GM18868 (cell line): ENCODE measurements around the gene SLC2A5.

Source experiments
- ATAC-seq: cut with Tn5 transposase; IDR thresholded peaks from one replicate; pipeline ENCODE4 v1.9.1; 2021; ENCODE audit warnings: mild to moderate bottlenecking, moderate library complexity; ENCODE audit not compliant: unreplicated experiment

Gene SLC2A5

DNA sequence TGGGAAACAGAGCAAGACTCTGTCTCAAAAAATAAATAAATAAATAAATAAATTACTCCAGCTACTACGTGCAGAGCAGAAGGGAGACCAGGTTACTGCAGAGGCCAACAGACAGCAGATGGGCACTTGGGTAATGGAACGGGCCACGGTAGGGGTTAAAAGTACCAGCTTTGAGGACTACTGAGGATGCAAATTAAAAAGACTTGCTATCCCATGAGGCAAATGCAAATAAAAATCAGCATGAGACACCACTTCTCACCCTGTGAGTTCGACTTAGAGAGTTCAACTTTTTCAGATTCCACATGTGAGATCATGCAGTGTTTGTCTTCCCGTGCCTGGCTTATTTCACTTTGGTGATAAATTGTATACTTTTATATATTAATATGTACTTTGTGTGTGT is 6.6 kb downstream of the SLC2A5 start:
- ATAC-seq = no peak

DNA sequence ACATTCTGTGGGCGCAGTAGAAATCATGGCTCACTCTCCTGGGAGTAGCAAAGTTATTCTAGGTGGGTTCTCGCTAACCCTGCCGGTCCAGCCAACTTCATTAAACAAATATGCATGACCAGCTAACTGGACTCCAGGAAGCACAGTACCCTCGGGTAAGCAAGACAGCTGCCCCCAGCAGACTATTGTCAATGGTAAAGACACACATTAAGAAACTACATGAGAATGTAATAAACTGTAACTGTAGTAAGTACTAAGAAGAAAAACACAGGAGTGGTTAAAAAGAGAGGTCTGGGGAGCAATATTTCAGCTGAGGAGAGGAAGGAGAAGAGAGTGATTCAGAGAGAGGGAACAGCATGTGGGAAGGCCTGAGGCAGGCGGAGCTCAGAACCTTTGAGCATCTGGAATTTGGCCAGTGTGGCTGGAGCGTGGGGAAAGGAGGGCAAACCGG is 7.4 kb downstream of the SLC2A5 start:
- no peak for ATAC-seq

DNA sequence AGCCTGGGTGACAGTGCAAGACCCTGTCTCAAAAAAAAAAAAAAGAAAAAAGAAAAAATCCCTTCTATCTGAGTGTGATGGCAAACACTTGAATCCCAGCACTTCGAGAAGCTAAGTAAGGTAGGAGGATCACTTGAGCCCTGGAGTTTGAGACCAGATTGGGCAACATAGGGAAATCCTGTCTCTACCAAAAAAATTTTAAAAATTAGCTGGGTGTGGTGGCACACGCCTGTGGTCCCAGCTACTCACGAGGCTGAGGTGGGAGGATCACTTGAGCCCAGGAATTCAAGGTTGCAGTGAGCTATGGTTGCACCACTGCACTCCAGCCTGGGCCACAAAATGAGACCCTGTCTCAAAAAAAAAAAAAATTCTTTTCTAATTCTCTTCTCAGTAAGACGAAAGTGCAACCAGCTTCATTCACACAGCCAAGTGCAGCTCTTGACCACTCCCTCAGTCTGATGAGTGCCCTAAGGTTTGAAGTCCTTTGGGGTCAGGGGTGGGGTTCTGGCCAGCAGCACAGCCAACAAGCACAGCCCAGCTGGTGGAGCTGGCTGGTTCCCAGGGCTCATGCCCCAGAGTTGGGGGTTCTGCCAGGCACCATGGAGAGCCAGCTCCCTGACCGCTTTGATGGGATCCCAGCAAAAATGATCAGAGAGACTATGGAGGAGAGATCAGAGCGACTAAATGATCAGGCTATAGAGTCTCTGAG is 8.0 kb downstream of the SLC2A5 start:
- no peak for ATAC-seq

DNA sequence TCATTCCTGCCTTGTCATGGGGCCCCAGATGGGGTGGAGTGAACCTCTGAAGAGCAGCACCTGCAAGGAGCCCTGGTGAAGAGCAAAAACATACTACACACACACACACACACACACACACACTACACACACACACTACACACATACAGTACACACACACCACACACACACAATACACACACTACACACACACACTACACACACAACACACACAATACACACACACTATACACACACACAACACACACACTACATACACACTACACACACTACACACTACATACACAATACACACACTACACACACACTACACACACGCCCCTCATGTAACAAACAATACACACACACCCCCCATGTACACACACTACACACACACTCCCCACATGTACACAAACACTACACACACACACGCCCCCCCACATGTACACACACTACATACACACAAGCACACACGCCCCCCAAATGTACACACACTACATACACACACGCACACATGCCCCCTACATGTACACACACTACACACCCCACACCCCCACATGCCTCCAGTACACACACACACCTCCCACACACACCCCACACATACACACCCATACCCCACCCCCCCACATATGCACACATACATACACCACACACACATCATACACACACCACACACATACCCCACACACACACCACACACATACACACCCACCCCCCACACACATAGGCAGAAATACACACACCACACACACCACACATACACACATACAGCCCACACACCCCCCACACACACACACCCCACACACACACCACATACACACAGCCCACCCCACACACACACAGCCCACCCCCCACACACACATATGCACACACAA is 9.3 kb downstream of the SLC2A5 start:
- no peak for ATAC-seq

DNA sequence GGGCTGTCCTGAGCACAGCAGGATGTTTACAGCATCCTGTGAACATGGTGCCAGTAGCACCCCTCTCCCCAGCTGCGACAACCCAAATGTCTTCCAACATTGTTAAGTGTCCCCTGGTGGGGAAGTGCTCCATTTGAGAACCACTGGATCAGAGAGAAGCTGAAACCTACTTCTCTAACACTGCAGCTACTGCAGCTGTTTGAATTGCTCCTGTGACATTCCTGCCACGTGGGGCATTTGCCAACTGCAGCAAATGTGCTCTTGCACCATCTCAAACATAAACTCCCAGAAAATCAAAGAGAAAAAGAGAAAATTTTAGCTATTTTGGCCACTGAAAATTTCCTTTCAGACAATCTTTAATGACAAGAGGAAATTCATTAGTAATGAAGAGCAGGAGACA is 11.0 kb downstream of the SLC2A5 start:
- no peak for ATAC-seq

DNA sequence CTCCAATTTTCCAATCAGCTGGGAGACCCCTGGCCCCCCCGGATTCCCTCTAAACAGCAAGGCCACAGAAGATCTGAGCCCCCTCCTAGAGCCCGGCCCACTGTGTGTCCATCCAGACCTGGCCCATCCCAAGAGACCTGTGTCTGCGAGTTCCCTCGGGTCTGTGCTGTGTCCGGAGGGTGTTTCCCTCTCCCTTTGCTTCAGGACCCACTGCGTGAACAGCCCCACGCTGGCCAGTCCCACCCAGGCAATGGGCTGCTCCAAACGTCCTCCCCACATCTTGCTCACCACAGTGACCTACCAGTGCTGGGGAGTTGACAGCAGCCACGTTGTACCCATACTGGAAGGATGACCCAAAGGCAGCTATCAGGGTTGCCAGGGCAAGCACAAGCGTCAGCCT is 11.6 kb downstream of the SLC2A5 start:
- no peak for ATAC-seq

DNA sequence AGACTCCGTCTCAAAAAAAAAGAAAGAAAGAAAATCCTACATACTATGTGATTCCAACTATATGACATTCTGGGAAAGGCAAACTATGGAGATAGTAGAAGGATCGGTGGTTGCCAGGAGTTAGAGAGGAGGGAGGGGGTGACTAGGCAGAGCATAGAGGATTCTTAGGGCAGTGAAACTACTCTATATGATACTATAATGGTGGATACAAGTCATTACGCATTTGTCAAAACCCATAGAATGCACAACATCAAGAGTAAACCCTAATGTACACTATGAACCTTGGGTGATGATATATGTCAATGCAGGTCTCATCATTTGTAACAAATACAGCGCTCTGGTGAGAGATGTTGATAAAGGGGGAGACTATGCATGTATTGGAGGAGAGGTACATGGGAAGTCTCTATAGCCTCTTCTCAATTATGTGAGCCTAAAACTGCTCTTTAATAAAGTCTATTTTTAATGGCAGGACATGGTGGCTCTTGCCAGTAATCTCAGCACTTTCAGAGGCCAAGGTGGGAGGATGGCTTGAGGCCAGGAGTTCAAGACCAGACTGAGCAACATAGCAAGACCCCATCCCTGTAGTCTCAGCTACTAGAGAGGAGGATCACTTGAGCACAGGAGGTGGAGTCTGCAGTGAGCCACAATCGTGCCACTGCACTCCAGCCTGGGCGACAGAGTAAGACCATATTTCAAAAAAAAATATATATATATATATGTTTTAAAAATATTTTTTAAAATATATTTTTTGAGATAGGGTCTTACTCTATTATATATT is 17.0 kb downstream of the SLC2A5 start:
- ATAC-seq = no peak

DNA sequence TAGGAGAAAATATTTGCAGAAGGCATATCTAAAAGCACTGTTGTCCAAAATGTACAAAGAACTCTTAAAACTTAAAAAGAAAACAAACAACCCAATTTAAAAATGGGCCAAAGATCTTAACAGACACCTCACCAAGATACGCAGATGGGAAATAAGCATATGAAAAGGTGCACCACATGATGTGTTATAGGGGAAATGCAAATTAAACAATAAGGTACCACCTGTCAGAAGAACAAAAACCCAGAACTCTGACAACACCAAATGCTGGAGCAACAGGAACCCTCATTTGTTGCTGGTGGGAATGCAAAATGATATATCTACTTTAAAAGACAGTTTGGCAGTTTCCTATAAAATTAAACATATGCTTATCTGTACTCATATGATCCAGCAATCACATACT is 18.1 kb downstream of the SLC2A5 start:
- ATAC-seq = no peak

DNA sequence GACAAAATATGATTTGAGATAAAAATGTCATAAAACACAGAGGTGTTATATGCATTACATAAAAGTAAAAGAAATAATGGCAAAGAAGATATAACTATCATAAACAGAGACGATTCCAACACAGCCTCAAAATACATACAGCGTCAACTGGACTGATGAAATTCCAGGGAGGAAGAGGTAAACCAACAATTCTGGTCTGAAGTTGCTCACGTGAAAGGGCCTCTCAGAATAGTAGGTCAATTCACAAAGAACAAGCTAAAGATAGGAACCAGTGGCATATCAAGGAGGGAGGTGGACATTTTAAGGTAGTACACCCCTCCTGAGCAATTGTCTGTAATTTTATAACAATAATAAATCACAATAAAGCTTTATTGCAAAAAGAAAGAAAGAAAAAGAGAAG is 18.6 kb downstream of the SLC2A5 start:
- no peak for ATAC-seq

DNA sequence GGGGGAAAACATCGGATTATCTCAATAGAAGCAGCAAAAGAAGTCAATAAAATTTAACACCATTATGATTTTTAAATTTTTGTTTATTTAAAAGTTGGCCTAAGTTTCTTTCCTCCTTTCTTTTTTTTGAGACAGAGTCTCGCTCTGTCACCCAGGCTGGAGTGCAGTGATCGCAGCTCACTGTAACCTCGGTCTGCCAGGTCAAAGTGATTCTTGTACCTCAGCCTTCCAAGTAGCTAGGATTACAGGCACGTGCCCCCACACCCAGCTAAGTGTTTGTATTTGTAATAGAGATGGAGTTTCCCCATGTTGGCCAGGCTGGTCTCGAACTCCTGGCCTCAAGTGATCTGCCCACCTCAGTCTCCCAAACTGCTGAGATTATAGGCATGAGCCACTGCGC is 20.9 kb downstream of the SLC2A5 start:
- no peak for ATAC-seq

DNA sequence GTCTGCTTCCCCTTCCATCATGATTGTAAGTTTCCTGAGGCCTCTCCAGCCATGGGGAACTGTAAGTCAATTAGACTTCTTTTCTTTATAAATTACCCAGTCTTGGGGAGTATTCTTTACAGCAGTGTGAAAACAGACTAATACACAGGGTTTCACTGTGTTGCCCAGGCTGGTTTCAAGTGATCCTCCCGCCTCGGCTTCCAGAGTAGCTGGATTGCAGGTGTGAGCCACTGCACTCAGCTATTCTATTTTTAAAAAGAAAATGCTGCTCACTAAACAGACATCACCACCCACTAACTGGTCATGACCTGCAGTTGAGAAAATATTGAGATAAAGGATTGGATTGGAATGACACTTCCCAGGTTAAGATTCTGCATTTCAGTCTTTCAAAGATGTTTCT is 22.4 kb downstream of the SLC2A5 start:
- ATAC-seq = no peak

DNA sequence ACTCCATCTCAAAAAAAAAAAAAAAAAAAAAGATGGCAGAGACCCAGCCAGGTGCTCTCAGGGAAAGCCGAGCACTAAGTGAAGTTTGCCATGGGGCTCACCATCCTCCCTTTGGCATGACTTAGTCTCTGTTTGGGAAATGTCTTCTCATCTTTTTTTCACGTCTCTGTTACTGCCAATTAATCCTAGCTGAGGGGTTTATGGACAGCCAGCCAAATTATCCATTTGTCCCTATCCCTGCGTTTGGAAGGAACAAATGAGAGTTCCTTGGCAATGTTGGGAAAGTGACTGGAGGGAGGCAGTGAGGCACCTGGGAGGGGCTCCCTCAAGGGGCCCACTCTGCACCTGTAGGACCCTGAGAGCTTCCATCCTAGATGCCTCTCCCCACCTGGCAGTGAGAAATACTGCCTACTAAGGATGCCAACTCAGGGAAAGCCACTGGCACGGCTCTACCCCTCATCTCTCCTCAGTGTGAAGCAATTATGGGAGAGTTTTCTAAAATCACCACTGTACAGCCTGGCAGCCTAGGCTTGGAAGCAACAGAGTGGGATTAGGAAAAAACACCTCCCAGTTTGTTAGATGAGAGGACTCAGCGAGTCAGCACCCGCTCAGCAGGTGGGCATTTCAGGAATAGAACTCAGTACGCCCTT is 23.4 kb downstream of the SLC2A5 start:
- ATAC-seq = no peak

DNA sequence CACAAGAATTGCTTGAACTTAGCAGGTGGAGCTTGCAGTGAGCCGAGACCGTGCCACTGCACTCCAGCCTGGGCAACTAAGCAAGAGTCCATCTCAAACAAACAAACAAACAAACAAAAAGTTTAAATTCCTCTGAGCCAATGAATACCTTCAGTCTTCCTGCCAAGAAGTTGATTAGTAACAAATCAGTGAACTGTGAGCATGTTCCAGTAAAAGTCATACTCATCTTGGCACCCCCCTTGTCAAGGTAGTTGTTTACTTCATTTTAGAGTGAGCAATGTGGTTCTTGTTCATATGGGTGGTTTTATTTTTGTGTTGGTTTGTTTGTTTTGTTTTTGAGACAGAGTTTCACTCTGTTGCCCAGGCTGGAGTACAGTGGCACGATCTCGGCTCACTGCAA is 25.2 kb downstream of the SLC2A5 start:
- ATAC-seq = no peak

DNA sequence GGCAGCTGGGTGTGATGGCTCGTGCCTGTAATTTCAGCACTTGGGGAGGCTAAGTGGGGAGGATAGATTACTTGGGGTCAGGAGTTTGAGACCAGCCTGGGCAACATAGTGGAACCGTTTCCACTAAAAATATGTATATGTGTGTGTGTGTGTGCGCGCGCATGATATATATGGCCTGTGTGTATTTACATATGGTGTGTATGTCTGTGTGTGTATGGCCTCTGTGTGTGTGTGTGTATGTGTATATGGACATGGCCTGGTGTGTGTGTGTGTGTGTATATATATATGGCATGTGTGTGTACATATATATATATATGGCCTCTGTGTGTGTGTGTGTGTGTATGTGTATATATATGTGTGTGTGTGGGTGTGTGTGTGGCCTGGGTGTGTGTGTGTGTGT is 27.2 kb downstream of the SLC2A5 start:
- ATAC-seq = no peak

DNA sequence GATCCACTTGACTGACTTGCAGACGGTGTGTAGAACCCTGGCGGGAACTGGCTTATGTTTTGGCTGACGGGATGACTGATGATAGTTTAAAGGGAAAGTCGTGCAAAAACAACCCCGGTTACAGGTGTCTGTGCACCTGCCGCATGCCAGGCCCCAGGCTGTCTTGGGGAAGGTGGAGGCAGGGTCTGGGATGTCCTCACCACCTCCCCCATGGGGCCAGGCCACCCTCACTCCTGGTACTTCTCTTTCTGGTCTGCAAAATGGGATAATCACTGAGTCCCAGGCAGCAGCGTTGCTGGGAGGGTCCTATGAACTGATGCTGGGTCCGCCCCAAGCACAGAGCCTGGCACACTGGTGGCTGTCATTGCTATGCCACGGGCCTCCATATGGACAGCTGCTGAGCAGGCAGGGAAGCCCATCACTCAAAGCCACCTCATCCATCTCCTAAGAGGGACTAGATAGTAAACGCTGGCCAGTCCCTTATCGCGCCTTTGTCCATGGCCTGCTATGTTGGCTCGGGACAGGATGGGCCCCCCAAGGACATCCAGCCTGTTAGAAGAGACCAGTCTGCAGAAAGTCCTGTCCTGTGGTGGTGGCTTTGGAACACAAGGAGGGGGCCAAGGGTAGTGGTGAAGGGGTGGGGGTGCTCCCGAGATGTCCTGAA is 28.2 kb downstream of the SLC2A5 start:
- no peak for ATAC-seq

DNA sequence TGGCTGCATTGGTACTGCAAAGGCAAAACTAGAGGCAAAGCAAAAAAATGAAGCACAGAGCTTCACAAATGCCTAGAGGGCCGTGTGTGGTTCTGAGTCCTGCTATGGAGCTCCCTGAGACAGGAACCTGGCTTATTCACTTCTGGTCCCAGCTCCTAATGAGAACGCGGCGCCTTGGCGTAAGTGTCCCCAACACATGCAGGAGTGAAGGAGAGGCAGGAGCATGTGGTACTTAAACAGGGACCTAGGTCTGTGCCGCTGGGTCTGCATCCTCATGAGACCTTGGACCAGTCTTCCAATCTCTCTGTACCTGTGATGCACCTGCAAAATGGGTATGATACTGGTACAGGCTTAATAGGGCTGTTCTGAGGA is 28.8 kb downstream of the SLC2A5 start:
- no peak for ATAC-seq

DNA sequence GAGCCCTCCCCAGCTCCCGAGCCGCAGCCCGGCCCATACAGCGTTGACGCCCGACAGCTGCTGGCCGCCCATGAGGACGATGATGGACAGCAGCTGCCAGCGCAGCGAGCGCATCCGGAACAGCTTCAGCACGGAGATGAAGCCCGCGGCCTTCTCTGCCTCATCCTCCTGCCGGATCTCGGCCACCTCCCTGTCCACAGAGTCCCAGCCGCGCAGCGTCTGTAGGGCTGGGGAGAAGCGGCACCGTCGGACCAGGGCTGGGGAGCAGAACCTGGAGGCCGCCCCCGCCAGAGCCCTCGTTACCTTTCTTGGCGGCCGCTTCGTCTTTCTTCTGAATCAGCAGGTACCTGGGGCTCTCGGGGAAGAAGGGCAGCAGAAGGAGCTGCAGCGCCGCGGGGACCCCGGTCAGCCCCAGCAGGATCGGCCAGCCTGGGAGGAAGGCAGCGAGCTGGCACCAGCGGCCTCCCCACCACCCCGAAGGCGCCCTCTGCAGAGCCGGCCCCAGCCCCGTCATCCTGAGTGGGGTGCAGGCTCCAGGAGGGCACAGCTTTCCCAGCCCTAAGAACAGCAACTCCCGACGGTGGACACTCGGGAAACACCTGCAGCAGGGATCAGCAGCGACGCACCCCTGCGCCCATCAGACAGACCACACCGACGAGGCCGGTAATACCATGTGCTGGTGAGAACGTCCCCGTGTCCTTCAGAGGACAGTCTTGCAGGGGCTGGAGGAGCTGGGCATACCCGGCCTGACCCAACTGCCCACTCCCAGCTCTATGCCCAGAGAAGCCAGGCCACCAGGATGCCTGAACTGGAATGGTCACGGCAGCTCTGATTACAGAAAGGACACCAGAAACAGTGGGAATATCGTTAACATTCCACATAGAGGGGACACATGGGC is 29.4 kb downstream of the SLC2A5 start:
- no peak for ATAC-seq

DNA sequence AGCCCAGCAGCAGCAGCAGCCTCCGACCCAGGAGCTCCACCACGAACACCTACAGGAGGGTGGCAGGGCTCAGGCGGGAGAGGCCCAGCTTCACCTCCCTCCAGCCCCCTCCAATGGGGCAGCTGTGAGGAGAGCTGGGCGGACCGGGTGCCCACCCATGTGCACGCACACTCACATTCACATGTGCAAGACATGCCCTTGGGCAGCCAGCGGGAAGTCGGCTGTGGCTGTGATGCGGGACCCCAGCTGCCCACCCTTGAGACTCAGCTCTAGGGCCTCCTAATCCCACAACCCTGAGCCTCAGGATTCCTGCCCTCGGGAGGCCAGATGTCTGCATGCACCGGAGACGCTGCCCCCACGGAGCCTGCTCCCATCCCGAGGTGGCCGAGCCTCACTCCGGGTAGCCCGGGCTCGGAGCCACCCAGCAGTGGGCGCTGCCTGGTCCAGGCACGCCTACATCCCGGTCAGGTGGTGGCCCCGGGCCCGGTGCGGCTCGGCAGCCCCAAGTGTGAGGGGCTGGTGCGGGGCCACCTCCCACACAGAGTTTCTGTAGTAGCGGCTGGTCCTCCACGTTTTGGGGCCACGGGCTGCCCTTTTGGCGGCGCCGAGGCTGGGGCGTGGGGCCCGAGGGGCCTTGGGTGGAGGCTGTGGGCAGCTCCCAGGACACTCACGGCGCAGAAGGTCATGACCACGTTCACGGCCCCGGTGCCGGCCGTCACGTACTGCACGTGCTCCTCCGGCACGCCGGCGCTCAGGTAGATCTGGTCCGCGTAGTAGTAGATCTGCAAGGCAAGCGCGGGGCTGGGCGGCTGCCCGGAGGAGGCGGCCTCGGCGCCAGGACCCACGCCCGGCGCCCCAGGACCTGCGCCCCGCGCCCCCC is 30.3 kb downstream of the SLC2A5 start:
- no peak for ATAC-seq

DNA sequence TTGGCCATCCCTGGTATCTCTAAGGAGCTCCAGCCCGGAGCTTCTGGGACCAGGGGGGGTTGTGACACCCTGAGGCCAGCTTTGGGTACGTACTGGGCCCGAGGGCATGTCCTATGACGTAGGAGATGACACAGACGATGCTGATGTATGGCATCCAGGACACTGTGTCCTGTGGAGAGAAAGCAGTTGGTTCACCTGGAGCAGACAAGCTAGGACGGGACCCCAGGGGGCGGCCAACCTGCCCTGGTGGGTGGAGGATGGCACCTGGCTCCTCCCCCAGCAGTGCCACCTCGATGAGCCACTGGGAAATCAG is 31.1 kb downstream of the SLC2A5 start:
- ATAC-seq = no peak
